Fibroblast of lung (primary cell): ENCODE data around the gene TMED5. TPM values are rescaled to one million over a fixed set of nuclear protein-coding genes. Genes with fewer than 3 reads are reported as not detected.
"Not testable (repeated sequence)": the region's sequence is repeated elsewhere in the genome, so short reads cannot be mapped to it uniquely, and the experiment has no call there.

ENCODE experiments used
- DNase-seq, 2 donors: peaks; one replicate each; pipeline versions ENCODE4 v3.0.0 to v3.0.0-alpha.2; 2010; ENCODE audit warnings: low read depth in 2 of 2
- H2AFZ ChIP-seq: 2 replicates; pipeline ENCODE4 v1.5.1; 2012; ENCODE audit warnings: low read length, control low read depth, inconsistent platforms
- H3K27ac ChIP-seq: 2 replicates; pipeline ENCODE4 v1.5.1; 2011; ENCODE audit warnings: low read length, control low read depth; ENCODE audit not compliant: insufficient read depth
- H3K27me3 ChIP-seq: 2 replicates; pipeline ENCODE4 v1.5.1; 2011; ENCODE audit warnings: mild to moderate bottlenecking, low read length; ENCODE audit not compliant: control insufficient read depth, insufficient read depth
- H3K36me3 ChIP-seq: 2 replicates; pipeline ENCODE4 v1.5.1; 2011; ENCODE audit warnings: low read length; ENCODE audit not compliant: control insufficient read depth, insufficient read depth
- H3K4me1 ChIP-seq: 2 replicates; pipeline ENCODE4 v1.5.1; 2011; ENCODE audit warnings: low read length; ENCODE audit not compliant: control insufficient read depth, insufficient read depth; ENCODE audit errors: extremely low read depth
- H3K4me2 ChIP-seq: 2 replicates; pipeline ENCODE4 v1.5.1; 2011; ENCODE audit warnings: low read length, control low read depth; ENCODE audit not compliant: insufficient read depth; ENCODE audit errors: extremely low read depth
- H3K4me3 ChIP-seq, 4 experiments: fragments of 200-600 bp in 1 of 4; sonication (generic) in 1 of 4; replicated peaks in 1 of 4; 2 replicates each; pipeline ENCODE4 v1.5.1; 2011 to 2016; ENCODE audit warnings: low read length in 4 of 4, low read depth in 3 of 4, mild to moderate bottlenecking in 3 of 4, control low read depth in 2 of 4, inconsistent platforms in 1 of 4, mixed read lengths in 1 of 4; ENCODE audit not compliant: insufficient read depth in 1 of 4; ENCODE audit errors: control extremely low read depth in 1 of 4
- H3K79me2 ChIP-seq: 2 replicates; pipeline ENCODE4 v1.5.1; 2012; ENCODE audit warnings: mild to moderate bottlenecking, low read length, inconsistent platforms; ENCODE audit not compliant: control insufficient read depth, insufficient read depth
- H3K9ac ChIP-seq: 2 replicates; pipeline ENCODE4 v1.5.1; 2011; ENCODE audit warnings: mild to moderate bottlenecking, low read length, control low read depth; ENCODE audit not compliant: insufficient read depth
- H3K9me3 ChIP-seq: 2 replicates; pipeline ENCODE4 v1.5.1; 2012; ENCODE audit warnings: low read depth, low read length; ENCODE audit not compliant: control insufficient read depth, insufficient read depth
- H4K20me1 ChIP-seq: 2 replicates; pipeline ENCODE4 v1.5.1; 2011; ENCODE audit warnings: low read length; ENCODE audit not compliant: control insufficient read depth, insufficient read depth; ENCODE audit errors: extremely low read depth
- CTCF ChIP-seq, 2 donors: IDR thresholded peaks in 1 of 2; conservative IDR thresholded peaks in 1 of 2; 1 replicate in 1 of 2; 2 replicates in 1 of 2; pipeline ENCODE4 v1.5.1; 2011 to 2012; ENCODE audit warnings: low read length in 2 of 2, control low read depth in 1 of 2, inconsistent platforms in 1 of 2, low read depth in 1 of 2, mild to moderate bottlenecking in 1 of 2
- EZH2 ChIP-seq: IDR thresholded peaks from 2 replicates; pipeline ENCODE4 v1.5.1; 2012; ENCODE audit warnings: low read length, control low read depth, mild to moderate bottlenecking; ENCODE audit errors: missing control alignments
- polyA plus RNA-seq, 2 donors: library from polyadenylated mRNA; depleted of rRNA in 1 of 2; stranded (reverse) in 1 of 2; unstranded in 1 of 2; fragments of >200 nt; gene quantifications; 2 replicates each; pipeline ENCODE4 v1.2.1, GENCODE V29; 2011 to 2012; ENCODE audit warnings: missing spikeins in 1 of 2
- total RNA-seq: library from RNA; depleted of rRNA; stranded (reverse); fragments of >200 nt; gene quantifications from 2 replicates; pipeline ENCODE4 v1.2.1, GENCODE V29; 2014

TMED5 gene
- total and polyA plus RNA-seq, 2 donors (not counting 1 experiment from before 2014, with no cell fraction given) = 56.0 to 82.6 TPM

DNA sequence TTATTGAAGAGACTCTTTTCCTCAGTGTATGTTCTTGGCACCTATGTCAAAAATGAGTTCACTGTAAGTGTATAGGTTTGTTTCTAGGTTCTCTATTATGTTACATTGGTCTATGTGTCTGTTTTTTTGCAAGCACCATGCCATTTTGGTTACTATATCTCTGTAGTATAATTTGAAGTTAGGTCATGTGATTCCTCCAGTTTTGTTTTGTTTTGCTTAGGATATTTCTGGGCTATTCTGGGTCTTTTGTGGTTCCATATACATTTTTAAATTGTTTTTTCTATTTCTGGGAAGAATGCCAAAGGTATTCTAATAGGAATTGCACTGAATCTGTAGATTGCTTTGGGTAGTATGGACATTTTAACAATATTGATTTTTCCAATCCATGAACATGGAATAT, 13.2 kb downstream of the TMED5 start:
- no peaks in the 10 kb centered on the region for H3K4me1 ChIP-seq
- H3K27me3 ChIP-seq = no peaks in the 10 kb centered on the region
- H4K20me1 ChIP-seq = no peaks in the 10 kb centered on the region
- H3K9me3 ChIP-seq = no peaks in the 10 kb centered on the region
- DNase-seq = peak in 1 of 2 donors; percentile 19
- no peak overlapping the region for H3K4me3 ChIP-seq
- H3K4me2 ChIP-seq = no peak overlapping the region
- TF ChIP-seq CTCF (conservative IDR thresholded peaks at IDR 0.05 in 1 of 2, IDR thresholded peaks at IDR 0.05 in 1 of 2; ENCODE audit: low read depth in 1 of 2, low read length in 2 of 2) (no peak), EZH2 (no peak)
- peaks cover 73% of the 10 kb centered on the region for H3K79me2 ChIP-seq
- H3K9ac ChIP-seq = no peak overlapping the region
- H3K27ac ChIP-seq = no peak overlapping the region
- H2AFZ ChIP-seq = no peak overlapping the region
- no peaks in the 10 kb centered on the region for H3K36me3 ChIP-seq

DNA sequence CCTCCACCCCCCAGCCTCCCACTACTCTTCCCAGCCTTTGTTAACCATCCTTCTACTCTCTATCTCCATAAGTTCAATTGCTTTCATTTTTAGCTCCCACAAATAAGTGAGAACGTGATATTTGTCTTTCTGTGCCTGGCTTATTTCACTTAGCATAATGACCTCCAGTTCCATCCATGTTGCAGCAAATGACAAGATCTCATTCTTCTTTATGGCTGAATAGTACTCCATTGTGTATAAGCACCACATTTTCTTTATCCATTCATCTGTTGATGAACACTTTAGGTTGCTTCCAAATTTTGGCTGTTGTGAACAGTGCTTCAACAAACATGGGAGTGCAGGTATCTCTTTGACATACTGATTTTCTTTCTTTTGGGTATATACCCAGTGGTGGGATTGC, 14.3 kb downstream of the TMED5 start:
- H3K4me1 ChIP-seq, H2AFZ ChIP-seq, H3K9ac ChIP-seq, H3K27ac ChIP-seq, H3K4me2 ChIP-seq, H4K20me1 ChIP-seq, H3K9me3 ChIP-seq, H3K36me3 ChIP-seq, H3K27me3 ChIP-seq, H3K4me3 ChIP-seq, DNase-seq: not testable (repeated sequence)
- H3K79me2 ChIP-seq = peaks cover 68% of the 10 kb centered on the region

DNA sequence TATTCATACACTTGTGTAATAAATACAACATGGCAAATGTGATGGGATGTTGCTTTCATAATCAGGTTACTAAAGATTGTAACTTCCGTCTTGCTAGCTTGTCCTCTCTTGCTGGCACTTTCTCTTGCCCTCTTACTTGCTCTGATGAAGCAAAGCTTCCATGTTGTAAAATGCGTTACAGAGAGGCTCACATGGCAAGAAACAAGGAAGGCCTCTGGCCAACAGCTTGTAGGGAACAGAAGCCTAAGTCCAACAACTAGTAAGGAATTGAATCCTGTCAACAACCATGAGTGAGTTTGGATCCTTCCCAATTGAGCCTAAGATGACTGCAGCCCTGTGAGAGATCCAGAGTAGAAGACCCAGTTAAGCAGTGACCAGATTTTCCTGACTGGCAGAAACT, 15.4 kb downstream of the TMED5 start:
- DNase-seq = no peak
- Histone ChIP-seq H3K79me2 (peaks cover 62% of the 10 kb centered on the region), H3K9ac (no peak overlapping the region), H3K9me3 (no peaks in the 10 kb centered on the region), H3K4me1 (no peaks in the 10 kb centered on the region), H3K27me3 (no peaks in the 10 kb centered on the region), H3K27ac (no peak overlapping the region), H4K20me1 (no peaks in the 10 kb centered on the region), H3K4me3 (no peak overlapping the region), H3K36me3 (no peaks in the 10 kb centered on the region), H3K4me2 (no peak overlapping the region), H2AFZ (no peak overlapping the region)
- no peak for TF ChIP-seq EZH2
- no peak for TF ChIP-seq CTCF (conservative IDR thresholded peaks at IDR 0.05 in 1 of 2, IDR thresholded peaks at IDR 0.05 in 1 of 2; ENCODE audit: low read depth in 1 of 2, low read length in 2 of 2)

GRCh38 chr1:93163314-93163713, 16.9 kb downstream of the TMED5 start:
- not testable (repeated sequence) for H2AFZ ChIP-seq, DNase-seq, H3K4me1 ChIP-seq, H3K9me3 ChIP-seq, H3K9ac ChIP-seq, H3K27me3 ChIP-seq, H3K4me3 ChIP-seq, H3K4me2 ChIP-seq, H3K27ac ChIP-seq, H3K36me3 ChIP-seq, H4K20me1 ChIP-seq
- peaks cover 49% of the 10 kb centered on the region for H3K79me2 ChIP-seq
